GM12864 (cell line): Measurements from ENCODE around the gene IFNAR2.

Experiments
- DNase-seq: peaks from one replicate; pipeline ENCODE4 v3.0.0-alpha.2; 2011; ENCODE audit warnings: low read depth
- H3K4me3 ChIP-seq: 2 replicates; pipeline ENCODE4 v1.5.1; 2011; ENCODE audit warnings: mild to moderate bottlenecking, low read depth, low read length, control low read depth
- TF ChIP-seq, protein P1 (sequence below): IDR thresholded peaks from 2 replicates; pipeline ENCODE4 v1.5.1; 2011; ENCODE audit warnings: low read depth, mild to moderate bottlenecking, moderate library complexity, low read length, control low read depth, inconsistent platforms; ENCODE audit errors: missing control alignments

The IFNAR2 gene

DNA sequence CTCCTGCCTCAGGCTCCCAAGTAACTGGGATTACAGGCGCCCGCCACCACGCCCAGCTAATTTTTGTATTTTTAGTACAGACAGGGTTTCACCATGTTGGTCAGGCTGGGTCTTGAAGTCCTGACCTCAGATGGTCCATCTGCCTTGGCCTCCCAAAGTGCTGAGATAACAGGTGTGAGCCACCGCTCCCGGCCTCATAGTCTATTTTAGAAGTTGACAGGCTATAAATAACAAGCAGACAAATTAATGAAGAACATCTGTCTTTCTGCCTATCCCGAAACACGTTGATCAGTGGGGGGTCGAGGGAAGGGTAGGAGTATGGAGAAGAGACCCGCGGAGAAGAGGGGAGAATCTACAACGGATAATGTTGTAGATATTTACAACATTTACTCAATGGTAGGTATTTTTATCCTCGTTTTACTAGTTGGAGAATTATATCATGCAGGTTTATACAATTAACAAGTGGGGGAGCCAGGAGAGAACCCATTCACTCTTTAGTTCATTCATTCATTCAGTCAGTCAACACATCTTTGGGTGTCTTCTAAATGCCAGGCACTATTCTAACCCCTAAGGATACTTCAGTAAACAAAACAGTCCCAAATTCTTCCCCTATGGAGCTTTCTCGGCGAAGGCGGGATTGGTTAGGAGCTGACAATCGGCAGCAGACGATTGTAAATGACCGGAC is 497 bp upstream of the IFNAR2 start:
- H3K4me3 ChIP-seq, result peak overlapping the region; percentile 49
- TF ChIP-seq, protein P1, sequence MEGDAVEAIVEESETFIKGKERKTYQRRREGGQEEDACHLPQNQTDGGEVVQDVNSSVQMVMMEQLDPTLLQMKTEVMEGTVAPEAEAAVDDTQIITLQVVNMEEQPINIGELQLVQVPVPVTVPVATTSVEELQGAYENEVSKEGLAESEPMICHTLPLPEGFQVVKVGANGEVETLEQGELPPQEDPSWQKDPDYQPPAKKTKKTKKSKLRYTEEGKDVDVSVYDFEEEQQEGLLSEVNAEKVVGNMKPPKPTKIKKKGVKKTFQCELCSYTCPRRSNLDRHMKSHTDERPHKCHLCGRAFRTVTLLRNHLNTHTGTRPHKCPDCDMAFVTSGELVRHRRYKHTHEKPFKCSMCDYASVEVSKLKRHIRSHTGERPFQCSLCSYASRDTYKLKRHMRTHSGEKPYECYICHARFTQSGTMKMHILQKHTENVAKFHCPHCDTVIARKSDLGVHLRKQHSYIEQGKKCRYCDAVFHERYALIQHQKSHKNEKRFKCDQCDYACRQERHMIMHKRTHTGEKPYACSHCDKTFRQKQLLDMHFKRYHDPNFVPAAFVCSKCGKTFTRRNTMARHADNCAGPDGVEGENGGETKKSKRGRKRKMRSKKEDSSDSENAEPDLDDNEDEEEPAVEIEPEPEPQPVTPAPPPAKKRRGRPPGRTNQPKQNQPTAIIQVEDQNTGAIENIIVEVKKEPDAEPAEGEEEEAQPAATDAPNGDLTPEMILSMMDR, result no peak
- DNase-seq, result no peak

DNA sequence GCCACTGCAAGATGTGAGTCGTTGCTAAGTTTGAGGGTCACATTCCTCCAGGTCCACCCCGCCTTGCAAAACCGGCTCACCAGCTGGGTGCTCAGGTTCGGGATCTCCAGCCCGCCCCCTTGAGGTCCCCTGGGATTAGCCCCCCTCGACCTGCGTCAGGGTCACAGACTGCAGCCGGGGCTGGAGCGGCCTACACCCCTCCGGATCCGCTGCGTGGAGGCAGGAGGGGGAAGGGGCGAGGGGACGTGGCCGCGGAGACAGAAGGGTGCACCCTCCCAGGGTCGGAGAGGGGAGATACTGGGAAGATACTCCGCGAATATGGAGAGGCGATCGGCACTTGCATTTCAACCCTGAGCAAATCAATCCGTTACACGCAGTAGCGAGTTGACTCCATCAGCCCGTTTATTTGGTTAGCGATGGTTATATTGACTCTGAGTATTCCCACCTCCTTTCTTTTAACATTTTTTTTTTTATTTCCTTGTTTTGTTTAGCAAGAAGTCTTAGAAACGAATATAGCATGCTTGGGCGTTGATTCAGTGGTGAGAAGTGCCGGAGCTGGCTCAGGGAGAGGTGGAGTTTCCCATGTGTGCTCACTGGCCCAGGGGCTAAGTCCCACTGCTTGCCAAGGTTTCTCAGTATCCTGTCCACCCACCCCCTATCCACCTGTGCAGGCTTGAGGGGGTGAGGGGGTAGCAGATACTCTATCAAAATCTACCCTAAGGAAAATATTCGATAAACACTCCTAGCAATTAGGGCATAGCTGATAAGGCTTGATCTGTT is 997 bp downstream of the IFNAR2 start:
- peak overlapping the region; percentile 94 for H3K4me3 ChIP-seq
- no peak for DNase-seq
- TF ChIP-seq, protein P1, result peak; percentile 22

DNA sequence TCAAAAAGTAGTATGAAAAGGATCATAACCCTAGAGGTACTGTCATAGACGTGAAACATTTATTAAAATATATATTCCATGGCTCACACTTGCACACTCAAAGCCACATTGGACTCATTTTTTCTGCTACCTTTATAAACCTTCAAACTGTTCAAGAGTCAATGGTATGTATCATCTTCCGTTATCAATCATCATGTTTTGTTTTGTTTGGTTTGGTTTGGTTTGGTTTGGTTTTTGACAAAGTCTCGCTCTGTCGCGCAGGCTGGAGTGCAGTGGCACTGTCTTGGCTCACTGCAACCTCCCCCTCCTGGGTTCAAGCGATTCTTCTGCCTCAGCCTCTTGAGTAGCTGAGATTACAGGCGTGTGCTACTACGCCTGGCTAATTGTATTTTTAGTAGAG is 1.8 kb downstream of the IFNAR2 start:
- TF ChIP-seq, protein P1, result no peak
- DNase-seq, result no peak
- H3K4me3 ChIP-seq, result peak overlapping the region; percentile 94

- H3K4me3 ChIP-seq, result peak overlapping the region; percentile 94
- DNase-seq, result no peak
- TF ChIP-seq, protein P1, result no peak
Measured at GRCh38 chr21:33232291-33233034, 2.7 kb downstream of the IFNAR2 start.

DNA sequence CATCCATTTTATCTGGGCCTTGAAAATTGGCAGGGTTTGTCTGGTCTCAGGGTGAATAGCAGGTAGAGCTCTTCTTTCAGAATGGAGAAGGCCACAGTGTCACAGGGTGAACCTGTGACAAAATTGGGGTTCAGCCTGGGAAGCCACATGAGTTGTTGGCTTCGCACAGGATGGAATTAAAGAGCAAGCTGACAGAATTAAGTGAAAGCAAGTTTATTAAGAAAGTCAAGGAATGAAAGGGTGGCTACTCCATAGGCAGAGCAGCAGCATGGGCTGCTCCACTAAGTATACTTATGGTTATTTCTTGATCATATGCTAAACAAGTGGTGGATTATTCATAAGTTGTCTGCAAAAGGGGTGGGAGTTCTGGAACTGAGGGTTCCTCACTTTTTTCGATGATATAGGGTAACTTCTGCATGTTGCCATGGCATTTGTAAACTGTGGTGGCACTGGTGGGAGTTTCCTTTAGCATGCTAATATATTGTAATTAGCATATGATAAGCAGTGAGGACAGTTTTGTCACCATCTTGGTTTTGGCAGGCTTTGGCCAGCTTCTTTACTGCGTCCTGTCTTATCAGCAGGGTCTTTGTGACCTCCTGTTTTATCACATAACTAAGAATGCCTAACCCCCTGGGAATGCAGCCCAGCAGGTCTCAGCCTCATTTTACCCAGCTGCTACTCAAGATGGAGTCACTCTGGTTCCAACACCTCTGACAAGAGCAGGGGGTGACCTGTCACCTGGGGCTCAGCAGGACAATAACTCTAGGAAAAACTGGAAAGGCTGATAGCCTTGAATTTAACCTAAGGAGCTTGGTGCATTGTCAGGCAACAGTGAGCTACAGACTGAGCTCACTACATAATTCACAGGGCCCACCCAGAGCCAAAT is 5.1 kb downstream of the IFNAR2 start:
- no peak for DNase-seq
- TF ChIP-seq, protein P1, result no peak
- 0 out of 2 replicates have a peak overlapping the region, but pooled peaks have one; percentile 7 for H3K4me3 ChIP-seq

- TF ChIP-seq, protein P1, result no peak
- H3K4me3 ChIP-seq, result no peak overlapping the region
- DNase-seq, result no peak
Measured at GRCh38 chr21:33236013-33236686, 6.4 kb downstream of the IFNAR2 start.
